Gastrocnemius medialis (tissue), 4 donors: Measurements from ENCODE around the gene PRSS53. TPM values are rescaled to one million over a fixed set of nuclear protein-coding genes. Genes with fewer than 3 reads are reported as not detected.

Experiments used
- ATAC-seq, 2 donors: fragments of 150-250 bp; one replicate each; pipeline ENCODE4 v1.9.1; 2016
- DNase-seq, 2 donors: peaks; one replicate each; pipeline ENCODE4 v3.0.0-alpha.2; 2019
- H3K27ac ChIP-seq, 4 donors: fragments of 200-600 bp; sonication (generic); 1 replicate in 1 of 4; 2 replicates in 3 of 4; pipeline ENCODE4 v1.5.1; 2016 to 2018; ENCODE audit warnings: mild to moderate bottlenecking in 2 of 4, moderate library complexity in 1 of 4
- H3K27me3 ChIP-seq, 3 donors: fragments of 200-600 bp; sonication (generic) in 2 of 3; 1 replicate in 1 of 3; 2 replicates in 2 of 3; pipeline versions ENCODE4 v1.5.1 to v1.6.0; 2016 to 2019; ENCODE audit warnings: mild to moderate bottlenecking in 1 of 3, moderate library complexity in 1 of 3
- H3K36me3 ChIP-seq, 2 donors: fragments of 200-600 bp; sonication (generic) in 1 of 2; one replicate each; pipeline ENCODE4 v1.5.1; 2017 to 2018
- H3K4me1 ChIP-seq, 2 donors: fragments of 200-600 bp; sonication (generic) in 1 of 2; one replicate each; pipeline ENCODE4 v1.5.1; 2016 to 2017; ENCODE audit warnings: mild to moderate bottlenecking in 2 of 2
- H3K4me3 ChIP-seq, 4 donors: fragments of 200-600 bp; sonication (generic) in 3 of 4; 1 replicate in 1 of 4; 2 replicates in 3 of 4; pipeline ENCODE4 v1.5.1; 2016 to 2019; ENCODE audit warnings: mild to moderate bottlenecking in 2 of 4
- H3K9me3 ChIP-seq, 3 donors: fragments of 200-600 bp; sonication (generic) in 2 of 3; 1 replicate in 1 of 3; 2 replicates in 2 of 3; pipeline ENCODE4 v1.5.1; 2016 to 2019
- CTCF ChIP-seq, 5 experiments: fragments of 450-650 bp in 3 of 5; fragments of 200-600 bp in 2 of 5; sonication (generic) in 2 of 5; IDR thresholded peaks in 4 of 5; conservative IDR thresholded peaks in 1 of 5; 1 replicate in 4 of 5; 2 replicates in 1 of 5; pipeline ENCODE4 v1.5.1; 2016 to 2019; ENCODE audit warnings: antibody characterized with exemption in 5 of 5, mild to moderate bottlenecking in 3 of 5, moderate library complexity in 3 of 5
- POLR2A ChIP-seq, 2 donors: fragments of 450-650 bp; IDR thresholded peaks; one replicate each; pipeline ENCODE4 v1.6.1; 2017; ENCODE audit warnings: antibody characterized with exemption in 2 of 2, mild to moderate bottlenecking in 2 of 2, moderate library complexity in 2 of 2
- in situ Hi-C, 4 donors: fragments of 200-750 bp; cut with MboI; loops; one replicate each; pipeline versions ENCODE4 v1.15.0 to v1.8.0; 2017; ENCODE audit warnings: low sequenced_read_pairs in 4 of 4
- intact Hi-C: fragments of 100-400 bp; cut with DNase I; formaldehyde crosslinking; loops from one replicate; pipeline ENCODE4 v1.15.1; 2023; ENCODE audit warnings: low total_unique reads
- total RNA-seq, 4 donors: library from RNA; depleted of rRNA; stranded (reverse); fragments of >200 nt; gene quantifications; one replicate each; pipeline versions ENCODE4 v1.1.0 to v1.2.3, GENCODE V29; 2016

The PRSS53 gene
- total RNA-seq, 4 donors from 2014 or later = 0.07 to 0.75 (median 0.21) TPM

DNA sequence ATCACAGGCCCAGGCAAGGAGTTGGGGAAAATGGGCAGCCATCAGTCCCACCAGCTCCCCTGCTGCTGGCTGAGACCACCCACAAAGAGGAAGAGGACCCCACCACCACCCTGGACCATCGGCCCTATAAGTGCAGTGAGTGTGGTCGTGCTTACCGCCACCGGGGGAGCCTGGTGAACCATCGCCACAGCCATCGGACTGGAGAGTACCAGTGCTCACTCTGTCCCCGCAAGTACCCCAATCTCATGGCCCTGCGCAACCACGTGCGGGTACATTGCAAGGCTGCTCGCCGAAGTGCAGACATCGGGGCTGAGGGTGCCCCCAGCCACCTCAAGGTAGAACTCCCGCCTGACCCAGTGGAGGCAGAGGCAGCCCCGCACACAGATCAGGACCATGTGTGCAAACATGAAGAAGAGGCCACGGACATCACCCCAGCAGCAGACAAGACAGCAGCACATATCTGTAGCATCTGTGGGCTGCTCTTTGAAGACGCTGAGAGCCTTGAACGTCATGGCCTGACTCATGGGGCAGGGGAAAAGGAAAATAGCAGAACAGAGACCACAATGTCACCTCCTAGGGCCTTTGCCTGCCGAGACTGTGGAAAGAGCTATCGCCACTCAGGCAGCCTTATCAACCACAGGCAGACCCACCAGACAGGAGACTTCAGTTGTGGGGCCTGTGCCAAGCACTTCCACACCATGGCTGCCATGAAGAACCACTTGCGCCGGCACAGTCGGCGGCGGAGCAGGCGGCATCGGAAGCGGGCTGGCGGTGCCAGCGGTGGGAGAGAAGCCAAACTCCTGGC is 10.9 kb downstream of the PRSS53 start:
- Histone ChIP-seq H3K27ac (no peak overlapping the region), H3K9me3 (no peaks in the 10 kb centered on the region), H3K36me3 (peaks cover 0 to 55% of the 10 kb centered on the region in 2 donors), H3K27me3 (no peaks in the 10 kb centered on the region), H3K4me1 (peaks cover 12 to 13% of the 10 kb centered on the region in 2 donors), H3K4me3 (no peak overlapping the region)
- in situ Hi-C loops (loop anchor here in 2 of 4 donors (5.0 to 25.0 kb wide), 2 partner anchors 45 to 90 kb away; partner anchors contain the start of genes HSD3B7 (in 1 of the 2) and STX4 (in 1 of the 2)), intact Hi-C loops (no loop called here)
- no peak for TF ChIP-seq POLR2A (IDR thresholded peaks at IDR 0.05)
- no peak for TF ChIP-seq CTCF (IDR thresholded peaks at IDR 0.05 in 4 of 5, conservative IDR thresholded peaks at IDR 0.05 in 1 of 5)
- ATAC-seq = no peak
- DNase-seq = no peak

- in situ Hi-C loops = loop anchor here in 2 of 4 donors (5.0 to 25.0 kb wide), 2 partner anchors 45 to 90 kb away; partner anchors contain the start of genes HSD3B7 (in 1 of the 2) and STX4 (in 1 of the 2)
- no peak overlapping the region for H3K27ac ChIP-seq
- intact Hi-C loops = no loop called here
- peaks cover 0 to 55% of the 10 kb centered on the region in 2 donors for H3K36me3 ChIP-seq
- H3K4me1 ChIP-seq = peaks cover 20% of the 10 kb centered on the region in 2 donors
- no peak for TF ChIP-seq CTCF (IDR thresholded peaks at IDR 0.05 in 4 of 5, conservative IDR thresholded peaks at IDR 0.05 in 1 of 5)
- TF ChIP-seq POLR2A (IDR thresholded peaks at IDR 0.05) = no peak
- H3K27me3 ChIP-seq = no peaks in the 10 kb centered on the region
- no peaks in the 10 kb centered on the region for H3K9me3 ChIP-seq
- no peak overlapping the region for H3K4me3 ChIP-seq
- no peak for ATAC-seq
- no peak for DNase-seq
These were observed 11.7 kb downstream of the PRSS53 start for GRCh38 chr16:31077024-31077423.

- TF ChIP-seq POLR2A (IDR thresholded peaks at IDR 0.05) = no peak
- intact Hi-C loops = no loop called here
- Histone ChIP-seq H3K9me3 (no peaks in the 10 kb centered on the region), H3K4me1 (peaks cover 24 to 27% of the 10 kb centered on the region in 2 donors), H3K27me3 (no peaks in the 10 kb centered on the region), H3K36me3 (peaks cover 0 to 52% of the 10 kb centered on the region in 2 donors), H3K4me3 (no peak overlapping the region), H3K27ac (no peak overlapping the region)
- in situ Hi-C loops = loop anchor here in 2 of 4 donors (5.0 to 25.0 kb wide), 2 partner anchors 44 to 89 kb away; partner anchors contain the start of genes HSD3B7 (in 1 of the 2) and STX4 (in 1 of the 2)
- DNase-seq (no peak), ATAC-seq (no peak)
These were observed 12.4 kb downstream of the PRSS53 start for GRCh38 chr16:31076319-31076718.

DNA sequence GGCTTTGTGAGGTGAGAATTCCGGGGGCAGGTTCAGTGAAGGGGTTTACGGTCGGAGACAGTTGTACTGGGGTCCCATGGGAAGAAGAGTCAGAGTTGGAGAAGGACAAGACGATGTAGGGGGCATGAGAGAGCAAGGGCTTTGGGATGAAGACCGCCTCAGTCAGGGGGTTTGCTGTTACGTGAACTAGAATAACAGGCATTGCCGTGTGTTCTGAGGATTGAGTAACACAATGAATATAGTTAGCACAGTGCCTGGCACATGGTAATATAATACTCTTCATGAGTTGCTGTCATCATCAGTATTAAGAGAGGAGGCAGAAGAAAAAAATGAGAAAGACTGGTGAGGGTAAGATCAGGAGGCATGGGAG is 13.9 kb downstream of the PRSS53 start:
- H3K4me3 ChIP-seq = peak overlapping the region; percentile 95 to 100 (median 96)
- DNase-seq (no peak), ATAC-seq (peak in 1 of 2 donors; percentile 15)
- H3K36me3 ChIP-seq = peaks cover 0 to 37% of the 10 kb centered on the region in 2 donors
- in situ Hi-C loops (loop anchor here in 2 of 4 donors (5.0 to 25.0 kb wide), 2 partner anchors 42 to 87 kb away; partner anchors contain the start of genes HSD3B7 (in 1 of the 2) and STX4 (in 1 of the 2)), intact Hi-C loops (loop anchor here (1.0 to 5.0 kb wide), 7 partner anchors 20 to 1077 kb away; partner anchors contain the start of genes HIRIP3, HSD3B7, INO80E and STX4)
- peak overlapping the region; percentile 97 to 99 (median 99) for H3K27ac ChIP-seq
- no peaks in the 10 kb centered on the region for H3K9me3 ChIP-seq
- H3K27me3 ChIP-seq = no peaks in the 10 kb centered on the region
- peaks cover 24 to 30% of the 10 kb centered on the region in 2 donors for H3K4me1 ChIP-seq
- TF ChIP-seq POLR2A (IDR thresholded peaks at IDR 0.05) = no peak
- TF ChIP-seq CTCF (IDR thresholded peaks at IDR 0.05 in 4 of 5, conservative IDR thresholded peaks at IDR 0.05 in 1 of 5) = no peak
